Stimulated activated CD8-positive, alpha-beta memory T cell treated with anti-CD3 and anti-CD28 coated beads, Interleukin-12 subunit alpha, Interleukin-12 subunit beta, amount 100 ng/mL, for 24 hours (primary cell): ENCODE results near the gene RTL10.

Source experiments
- DNase-seq: peaks from one replicate; pipeline ENCODE4 v3.0.0-alpha.2; 2020; ENCODE audit errors: extremely low read depth

The RTL10 gene

GRCh38 chr22:19808873-19809478, 45.7 kb downstream of the RTL10 start:
- DNase-seq, result no peak

GRCh38 chr22:19807914-19808872, 46.5 kb downstream of the RTL10 start:
- DNase-seq, result no peak

DNA sequence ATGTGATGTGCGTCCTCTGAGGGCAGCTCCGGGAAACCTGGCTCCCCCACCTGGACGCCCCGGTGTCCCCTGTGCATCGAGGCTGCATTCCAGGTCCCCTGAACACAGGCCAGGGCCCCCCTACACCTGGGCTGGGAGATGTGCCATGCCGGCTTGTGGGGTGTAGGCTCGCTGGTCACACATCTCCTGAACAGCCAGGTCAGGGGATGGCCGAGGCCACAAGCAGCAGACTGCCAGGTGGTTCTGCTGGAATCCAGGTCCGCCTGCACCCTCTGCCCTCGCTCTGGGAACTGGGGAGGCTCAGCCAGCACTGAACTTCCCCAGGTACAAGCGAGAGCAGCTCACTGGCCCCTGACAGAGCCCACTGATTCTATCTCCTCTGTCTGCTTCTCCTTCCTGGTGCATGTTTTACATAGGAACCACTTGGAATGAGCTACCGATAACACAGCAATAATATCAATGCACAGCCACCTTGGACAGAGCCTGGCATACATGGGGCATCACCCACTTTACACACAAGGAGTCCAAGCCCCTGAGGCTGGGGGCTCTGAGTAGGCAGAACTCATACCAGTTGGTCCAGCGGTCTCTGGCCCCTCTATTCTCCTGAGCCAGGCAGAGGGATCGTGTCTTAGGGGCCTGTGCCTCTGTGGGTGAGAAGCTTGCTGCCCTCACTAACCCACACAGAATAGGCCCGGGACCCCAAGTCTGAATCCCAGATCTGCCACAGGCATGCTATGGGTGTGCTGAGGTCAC, 47.3 kb downstream of the RTL10 start:
- no peak for DNase-seq

DNA sequence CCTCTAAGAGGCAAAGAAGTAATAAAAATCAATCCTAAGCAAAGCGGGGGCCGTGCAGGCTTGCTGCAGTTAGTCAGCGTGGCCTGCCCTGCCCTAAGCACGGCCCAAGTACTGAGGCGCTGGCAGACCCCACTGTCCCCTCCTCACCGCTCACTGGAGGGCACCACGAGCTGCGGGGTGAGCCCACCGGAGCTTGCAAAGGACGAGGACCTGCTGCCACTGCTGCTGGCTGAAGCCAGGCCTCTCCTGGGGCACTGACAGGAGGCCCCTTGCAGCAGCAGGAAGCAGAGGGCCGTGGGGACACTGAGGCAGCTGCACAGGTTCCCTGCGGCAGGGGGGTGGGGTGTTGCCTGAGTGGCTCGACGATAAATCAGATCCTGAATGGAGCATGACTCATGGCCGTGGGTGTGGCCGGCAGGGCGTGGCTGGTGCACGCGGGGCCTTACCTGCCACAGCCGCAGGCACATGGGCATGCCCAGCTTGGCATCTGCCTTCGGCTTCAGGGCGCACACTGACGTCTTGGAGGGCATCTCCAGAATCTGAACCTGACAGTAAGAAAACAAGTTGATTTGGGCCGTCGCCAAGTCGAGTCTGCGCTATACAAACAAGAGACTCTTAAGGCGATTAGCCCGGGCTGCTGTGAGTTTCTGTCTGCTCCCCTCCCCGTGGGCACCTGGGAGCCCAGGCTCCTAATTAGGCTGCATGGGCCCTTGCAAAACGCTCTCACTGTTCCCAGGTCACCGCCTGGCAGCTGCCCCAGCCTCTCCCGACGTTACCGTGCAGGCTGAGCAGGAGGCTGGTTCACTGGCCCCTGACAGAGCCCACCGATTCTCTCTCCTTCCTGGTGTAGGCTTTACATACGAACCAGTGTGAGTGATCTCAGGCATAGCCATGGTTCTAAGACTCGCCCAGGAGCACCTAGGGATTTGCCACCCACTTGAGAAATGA, 48.2 kb downstream of the RTL10 start:
- no peak for DNase-seq

DNA sequence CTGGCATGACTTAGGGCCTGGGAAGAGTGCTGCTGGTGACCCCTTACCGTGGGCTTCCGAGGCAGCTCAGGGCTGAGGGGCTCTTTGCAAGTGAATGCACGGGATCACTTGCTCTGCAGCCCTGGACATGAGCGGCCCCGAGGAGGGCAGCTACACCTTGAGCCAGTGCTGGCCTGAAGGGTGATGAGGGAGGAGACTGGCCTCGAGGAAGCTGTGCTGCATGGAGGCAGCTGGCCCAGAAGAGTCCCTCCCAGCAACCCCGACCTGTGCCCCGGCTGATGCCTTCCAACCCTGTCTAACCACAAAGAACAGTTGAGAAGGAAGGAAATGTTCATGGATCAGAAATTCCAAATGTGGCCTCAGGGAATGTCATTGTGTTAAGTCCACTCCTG, 48.9 kb downstream of the RTL10 start:
- no peak for DNase-seq
